Skeletal muscle cell (primary cell): Measurements from ENCODE around the gene RPL14.

Experiments used
- DNase-seq: peaks from one replicate; pipeline ENCODE4 v3.0.0-alpha.2; 2010; ENCODE audit warnings: low read depth
- H3K4me3 ChIP-seq: 2 replicates; pipeline ENCODE4 v1.5.1; 2011; ENCODE audit warnings: low read depth, mild to moderate bottlenecking, control low read depth, low read length, moderate library complexity

The RPL14 gene

DNA sequence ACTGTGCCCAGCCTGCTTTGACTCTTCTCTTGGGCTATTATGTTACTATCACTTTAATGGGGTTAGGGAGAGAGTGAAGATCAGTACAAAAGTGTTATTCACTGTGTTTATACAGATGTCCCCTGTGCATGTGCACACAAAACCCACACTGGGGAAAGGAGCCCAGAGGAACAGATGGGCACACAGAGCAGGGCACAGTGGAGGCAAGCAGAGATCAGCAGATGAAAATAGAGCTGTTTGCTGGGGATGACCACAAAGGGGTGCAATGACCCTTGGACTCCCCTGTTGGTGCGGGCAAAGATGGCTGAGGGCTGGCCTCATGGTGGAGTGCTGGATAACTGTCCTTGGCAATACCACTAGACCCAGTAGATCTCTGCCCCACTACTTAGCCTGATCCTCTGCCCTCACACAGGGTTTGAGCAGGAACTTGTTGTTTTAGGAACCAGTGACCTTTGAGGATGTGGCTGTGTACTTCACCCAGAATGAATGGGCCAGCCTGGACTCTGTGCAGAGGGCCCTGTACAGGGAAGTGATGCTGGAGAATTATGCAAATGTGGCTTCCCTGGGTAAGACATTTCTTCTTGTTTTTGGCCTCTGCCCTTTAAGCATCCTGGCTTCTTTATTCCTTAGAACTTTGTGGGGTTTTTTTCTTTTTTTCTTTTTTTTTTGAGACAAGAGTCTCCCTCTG lies 54.0 kb downstream of the RPL14 start:
- no peak for DNase-seq

DNA sequence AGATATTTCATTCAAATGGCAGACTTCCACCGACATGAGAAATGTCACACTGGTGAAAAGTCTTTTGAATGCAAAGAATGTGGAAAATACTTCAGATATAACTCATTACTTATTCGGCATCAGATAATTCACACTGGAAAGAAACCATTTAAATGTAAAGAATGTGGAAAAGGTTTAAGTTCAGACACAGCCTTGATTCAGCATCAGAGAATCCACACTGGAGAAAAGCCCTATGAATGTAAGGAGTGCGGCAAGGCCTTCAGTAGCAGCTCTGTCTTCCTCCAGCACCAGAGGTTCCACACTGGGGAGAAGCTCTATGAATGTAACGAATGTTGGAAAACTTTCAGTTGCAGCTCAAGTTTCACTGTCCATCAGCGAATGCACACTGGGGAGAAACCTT lies 59.1 kb downstream of the RPL14 start:
- H3K4me3 ChIP-seq: no peak overlapping the region
- DNase-seq: no peak

More for the DNA sequence above, 54.0 kb downstream of the RPL14 start:
- H3K4me3 ChIP-seq: no peak overlapping the region

DNA sequence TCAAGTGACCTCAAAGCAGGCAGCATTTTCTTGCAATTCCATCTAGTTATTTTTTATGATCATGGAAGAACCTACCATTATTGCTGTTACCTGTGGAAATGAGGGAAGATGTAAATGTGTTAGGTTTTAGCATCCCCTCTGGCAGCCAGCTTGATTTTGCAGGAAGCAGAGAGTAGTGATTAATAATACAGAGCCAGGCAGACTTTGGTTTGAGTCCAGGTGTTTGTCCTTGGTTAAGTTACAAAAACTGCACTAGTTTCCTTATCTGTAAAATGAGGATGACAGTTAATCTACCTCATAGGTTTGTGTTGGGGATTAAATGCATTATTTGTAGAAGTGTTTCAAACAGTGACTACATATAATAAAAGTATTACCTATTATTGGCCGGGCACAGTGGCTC lies 60.9 kb downstream of the RPL14 start:
- H3K4me3 ChIP-seq: no peak overlapping the region
- DNase-seq: no peak
